GM19467 (cell line): ENCODE measurements around the gene ANKRD11.

ENCODE experiments used
- ATAC-seq: cut with Tn5 transposase; IDR thresholded peaks from one replicate; pipeline ENCODE4 v1.9.1; 2021; ENCODE audit warnings: mild to moderate bottlenecking, moderate library complexity; ENCODE audit not compliant: unreplicated experiment

Gene ANKRD11

GRCh38 chr16:89490439-89491237 is at the start of gene ANKRD11:
ANKRD11 (minus strand) TSS chr16:89490561; CDS start chr16:89317019, 173,542 bp downstream.
- ATAC-seq: peak; percentile 88

- ATAC-seq: no peak
These were observed 47.9 kb upstream of the ANKRD11 start for GRCh38 chr16:89538286-89538685.

DNA sequence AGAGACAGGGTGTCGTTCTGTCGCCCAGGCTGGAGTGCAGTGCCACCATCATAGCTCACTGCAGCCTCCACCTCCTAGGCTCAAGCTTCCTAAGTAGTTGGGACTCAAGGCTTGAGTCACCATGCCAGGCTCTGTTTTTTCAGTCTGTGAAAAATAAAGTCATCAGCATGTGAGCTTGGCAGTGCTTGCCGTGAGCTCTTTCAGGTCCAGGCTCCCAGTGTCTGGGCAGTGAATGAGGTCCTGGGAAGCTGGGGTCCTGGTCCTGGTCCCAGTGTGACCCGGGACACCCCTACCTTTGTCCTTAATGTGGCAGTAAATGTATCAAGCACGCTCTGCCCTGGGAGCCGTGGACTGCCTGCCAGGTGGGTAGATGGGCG is 47.2 kb upstream of the ANKRD11 start:
- ATAC-seq: no peak

DNA sequence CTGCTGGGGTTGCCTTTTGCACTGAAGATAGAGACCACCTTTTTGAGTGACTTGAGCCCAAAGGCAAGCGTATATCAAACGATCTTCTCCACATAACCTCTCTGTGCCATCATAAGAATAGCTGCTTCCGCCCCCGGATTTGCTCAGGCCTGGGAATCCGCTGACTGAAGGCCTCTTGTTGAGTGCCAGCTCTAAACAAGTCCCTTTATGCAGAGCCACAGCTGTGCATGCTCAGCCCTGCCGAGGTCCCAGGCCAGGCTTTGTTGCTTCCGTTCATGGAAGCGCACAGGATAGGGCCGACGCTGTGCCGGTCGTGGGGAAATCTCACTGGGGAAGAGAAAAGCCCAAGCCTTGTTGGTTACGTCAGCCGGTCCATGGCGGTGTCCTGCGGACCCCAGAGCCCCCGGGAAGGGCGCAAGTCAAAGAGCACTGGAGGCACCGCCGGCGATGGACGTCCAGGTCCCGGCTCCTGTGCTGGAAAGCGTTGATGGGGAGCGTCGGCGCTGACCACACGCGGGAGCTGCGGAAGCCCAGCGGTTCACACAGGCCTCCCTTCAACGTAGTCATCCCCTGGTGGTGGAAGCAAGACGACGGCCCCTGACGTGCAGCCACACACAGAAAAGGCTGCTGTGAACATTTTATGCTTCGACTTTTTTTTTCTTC is 46.7 kb upstream of the ANKRD11 start:
- ATAC-seq: no peak

DNA sequence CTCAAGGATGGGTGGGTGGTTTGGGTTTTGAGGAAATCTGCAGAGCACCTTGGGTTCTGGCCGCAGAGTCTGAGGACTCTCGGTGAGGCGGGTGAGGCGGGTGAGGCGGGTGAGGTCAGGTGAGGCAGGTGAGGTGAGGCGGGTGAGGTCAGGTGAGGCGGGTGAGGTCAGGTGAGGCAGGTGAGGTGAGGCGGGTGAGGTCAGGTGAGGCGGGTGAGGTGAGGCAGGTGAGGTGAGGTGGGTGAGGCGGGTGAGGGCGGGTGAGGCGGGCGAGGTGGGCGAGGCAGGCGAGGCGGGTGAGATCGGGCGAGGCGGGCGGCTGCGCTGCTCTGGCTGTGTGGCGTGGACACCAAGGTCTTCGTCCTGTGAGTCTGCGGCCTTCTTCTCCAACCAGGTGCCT is 46.0 kb upstream of the ANKRD11 start:
- ATAC-seq: no peak

GRCh38 chr16:89534252-89534756 is 43.9 kb upstream of the ANKRD11 start:
- ATAC-seq: no peak

DNA sequence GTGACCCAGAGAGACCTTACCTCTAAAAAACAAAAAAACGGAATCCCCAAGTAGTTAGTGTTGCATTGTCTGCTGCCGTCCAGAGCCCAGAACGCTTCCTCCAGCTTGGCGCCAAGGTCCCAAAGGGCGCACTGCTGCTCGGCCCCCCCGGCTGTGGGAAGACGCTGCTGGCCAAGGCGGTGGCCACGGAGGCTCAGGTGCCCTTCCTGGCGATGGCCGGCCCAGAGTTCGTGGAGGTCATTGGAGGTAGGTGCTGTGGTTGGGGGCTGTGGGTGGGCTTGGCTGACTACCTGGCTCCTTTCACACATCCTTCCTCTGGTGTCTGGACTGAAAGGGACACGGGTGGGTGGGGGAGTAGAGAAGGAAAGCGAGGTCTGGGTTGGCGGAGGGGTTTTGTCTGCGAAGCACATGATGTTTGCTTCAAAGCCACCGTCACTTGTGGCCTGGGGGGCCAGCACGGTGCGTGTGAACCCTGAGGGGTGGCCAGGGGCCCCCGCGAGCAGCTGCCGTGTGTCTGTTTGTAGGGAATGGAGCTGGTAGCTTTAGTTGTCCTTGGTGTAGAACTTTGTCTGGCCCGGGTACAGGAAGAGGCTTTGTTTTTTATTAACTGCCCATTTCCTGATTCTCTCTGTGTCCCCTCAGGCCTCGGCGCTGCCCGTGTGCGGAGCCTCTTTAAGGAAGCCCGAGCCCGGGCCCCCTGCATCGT is 41.6 kb upstream of the ANKRD11 start:
- no peak for ATAC-seq

DNA sequence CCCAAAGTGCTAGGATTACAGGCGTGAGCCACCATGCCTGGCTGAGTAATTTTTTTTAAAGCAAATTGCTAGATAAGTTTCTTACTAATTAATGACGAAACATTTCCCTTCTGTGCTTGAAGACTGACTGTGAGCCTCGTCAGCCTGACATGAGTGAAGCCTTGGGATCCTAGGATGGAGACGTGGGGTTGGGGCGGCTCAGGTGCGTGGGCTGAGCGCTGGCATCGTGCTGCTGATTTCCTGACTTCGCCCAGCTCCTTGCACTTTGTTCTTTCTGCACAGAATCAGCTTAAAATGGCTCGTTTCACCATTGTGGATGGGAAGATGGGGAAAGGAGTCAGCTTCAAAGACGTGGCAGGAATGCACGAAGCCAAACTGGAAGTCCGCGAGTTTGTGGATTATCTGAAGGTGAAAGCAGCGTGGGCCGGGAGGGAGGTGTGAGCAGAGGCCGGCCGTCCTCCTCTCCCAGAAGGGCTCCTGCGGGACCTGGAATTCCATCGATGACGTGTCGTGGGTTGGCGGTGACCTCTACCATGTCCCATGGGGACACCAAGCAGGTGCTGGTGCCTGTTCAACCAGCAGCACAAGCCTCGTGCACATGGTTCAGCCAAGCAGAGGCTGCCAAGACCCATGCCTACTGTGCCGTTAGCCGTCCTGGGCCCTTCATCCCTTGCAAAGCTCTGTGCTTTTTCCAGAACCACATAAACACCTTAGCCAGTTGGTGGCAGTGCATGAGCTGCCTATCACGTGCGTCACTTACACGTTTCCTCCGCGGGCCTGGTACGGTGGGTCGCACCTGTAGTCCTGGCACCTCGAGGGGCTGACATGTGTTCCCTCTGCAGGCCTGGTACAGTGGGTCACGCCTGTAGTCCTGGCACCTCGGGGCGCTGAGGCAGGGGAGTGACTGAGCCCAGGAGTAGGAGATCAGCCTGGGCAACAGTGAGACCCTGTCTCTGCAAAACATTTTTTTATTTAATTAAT is 40.3 kb upstream of the ANKRD11 start:
- no peak for ATAC-seq

DNA sequence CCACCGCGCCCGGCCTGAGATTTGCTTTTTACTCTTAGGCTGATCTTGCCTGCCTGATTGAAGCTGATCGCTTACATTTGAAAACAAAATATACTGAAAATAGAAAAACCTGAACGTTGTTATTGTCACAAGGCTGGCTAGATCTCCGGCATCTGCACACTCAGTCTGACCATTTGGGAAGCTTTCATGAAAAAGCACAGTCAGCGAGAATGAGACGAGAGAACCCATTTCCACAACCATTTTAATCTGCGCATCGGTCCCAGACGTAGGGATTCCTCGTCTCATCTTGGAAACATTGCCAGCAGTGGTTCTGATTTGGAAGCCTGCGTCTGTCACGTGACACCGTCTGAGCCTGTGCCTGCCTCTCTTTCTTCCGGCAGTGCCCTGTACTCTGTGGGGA is 38.7 kb upstream of the ANKRD11 start:
- ATAC-seq: no peak

DNA sequence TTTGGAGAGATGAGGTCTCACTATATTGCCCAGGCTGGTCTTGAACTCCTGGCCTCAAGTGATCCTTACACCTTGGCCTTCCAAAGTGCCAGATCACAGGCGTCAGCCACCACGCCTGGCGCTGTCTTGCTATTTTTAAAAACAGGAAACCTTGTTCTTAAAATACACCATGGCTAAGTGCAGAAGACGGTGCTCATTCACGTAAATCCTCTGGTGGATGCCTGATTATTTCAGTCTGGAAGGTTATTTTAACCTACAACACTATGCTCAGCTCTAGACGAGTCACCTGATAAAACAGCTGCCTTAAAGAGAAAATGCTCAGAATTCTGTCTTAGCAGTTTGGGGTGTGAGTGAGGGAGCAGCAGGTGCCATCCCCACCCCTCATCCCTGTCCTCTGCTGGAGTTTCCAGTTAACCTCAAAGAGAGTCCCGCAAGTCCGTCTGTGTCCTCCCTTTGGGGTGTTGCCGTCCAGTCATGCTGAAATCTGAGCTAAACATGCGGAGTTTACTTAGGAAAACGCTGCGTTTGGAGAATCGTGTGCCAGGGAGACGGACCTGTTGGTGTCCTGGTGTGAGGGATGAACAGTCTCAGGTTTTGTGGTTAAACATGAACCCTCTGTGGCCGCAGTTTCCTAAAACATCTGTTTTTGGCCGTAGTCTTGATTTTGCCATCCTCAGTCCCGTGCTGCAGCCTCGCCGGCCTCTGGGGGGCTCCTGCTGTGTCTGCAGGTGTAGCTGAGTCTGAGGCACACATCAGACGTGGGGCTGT is 35.0 kb upstream of the ANKRD11 start:
- ATAC-seq: no peak

DNA sequence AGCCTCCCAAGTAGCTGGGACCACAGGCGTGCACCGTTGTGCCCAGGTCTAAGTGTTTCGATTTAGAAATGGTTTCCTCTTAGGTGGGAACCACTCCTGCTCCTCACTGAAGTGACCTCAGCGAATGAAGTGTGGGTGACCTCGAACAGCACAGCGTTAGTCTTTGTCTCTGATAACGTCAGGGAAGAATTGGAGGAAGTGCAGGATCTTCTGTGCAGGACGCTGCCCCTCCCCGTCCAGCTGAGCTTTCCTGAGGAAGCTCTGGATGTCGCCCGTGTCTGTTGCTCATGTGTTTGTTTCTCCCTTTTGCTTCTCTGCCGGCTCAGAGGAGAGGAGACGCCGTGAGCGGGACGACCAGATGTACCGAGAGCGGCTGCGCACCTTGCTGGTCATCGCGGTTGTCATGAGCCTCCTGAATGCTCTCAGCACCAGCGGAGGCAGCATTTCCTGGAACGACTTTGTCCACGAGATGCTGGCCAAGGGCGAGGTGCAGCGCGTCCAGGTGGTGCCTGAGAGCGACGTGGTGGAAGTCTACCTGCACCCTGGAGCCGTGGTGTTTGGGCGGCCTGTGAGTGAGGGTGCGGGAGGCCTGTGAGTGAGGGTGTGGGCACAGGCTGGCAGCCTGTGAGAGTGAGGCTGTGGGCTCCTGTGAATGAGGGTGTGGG is 33.5 kb upstream of the ANKRD11 start:
- no peak for ATAC-seq

- ATAC-seq: no peak
These were observed 31.9 kb upstream of the ANKRD11 start for GRCh38 chr16:89522287-89522686.

GRCh38 chr16:89519881-89520280 is 29.5 kb upstream of the ANKRD11 start:
- ATAC-seq: no peak

GRCh38 chr16:89517128-89517527 is 26.8 kb upstream of the ANKRD11 start:
- ATAC-seq: no peak

GRCh38 chr16:89512453-89512852 is 22.1 kb upstream of the ANKRD11 start:
- ATAC-seq: no peak

- no peak for ATAC-seq
These were observed 21.0 kb upstream of the ANKRD11 start for GRCh38 chr16:89511374-89511773.

GRCh38 chr16:89510526-89510925 is 20.2 kb upstream of the ANKRD11 start:
- ATAC-seq: no peak

GRCh38 chr16:89507834-89508590 is 17.7 kb upstream of the ANKRD11 start, which contains the start of gene SPG7:
SPG7 (plus strand) TSS chr16:89508403; CDS start chr16:89508418, 15 bp downstream.
- peak; percentile 72 for ATAC-seq
